ENCODE results near the gene TMED6.

- TF ChIP-seq CTCF (IDR thresholded peaks at IDR 0.05) (no peak), POLR2A (IDR thresholded peaks at IDR 0.05) (no peak)
Observed at GRCh38 chr16:69301861-69302260, 49.7 kb downstream of the TMED6 start.
